HG02870 (cell line): ENCODE results near the gene FEN1.
A peak's percentile ranks its signal among the peaks of the same experiment; 100 is the strongest.

Source experiments
- ATAC-seq: cut with Tn5 transposase; IDR thresholded peaks from one replicate; pipeline ENCODE4 v1.9.1; 2021; ENCODE audit warnings: mild to moderate bottlenecking, moderate library complexity; ENCODE audit not compliant: unreplicated experiment

FEN1 gene

DNA sequence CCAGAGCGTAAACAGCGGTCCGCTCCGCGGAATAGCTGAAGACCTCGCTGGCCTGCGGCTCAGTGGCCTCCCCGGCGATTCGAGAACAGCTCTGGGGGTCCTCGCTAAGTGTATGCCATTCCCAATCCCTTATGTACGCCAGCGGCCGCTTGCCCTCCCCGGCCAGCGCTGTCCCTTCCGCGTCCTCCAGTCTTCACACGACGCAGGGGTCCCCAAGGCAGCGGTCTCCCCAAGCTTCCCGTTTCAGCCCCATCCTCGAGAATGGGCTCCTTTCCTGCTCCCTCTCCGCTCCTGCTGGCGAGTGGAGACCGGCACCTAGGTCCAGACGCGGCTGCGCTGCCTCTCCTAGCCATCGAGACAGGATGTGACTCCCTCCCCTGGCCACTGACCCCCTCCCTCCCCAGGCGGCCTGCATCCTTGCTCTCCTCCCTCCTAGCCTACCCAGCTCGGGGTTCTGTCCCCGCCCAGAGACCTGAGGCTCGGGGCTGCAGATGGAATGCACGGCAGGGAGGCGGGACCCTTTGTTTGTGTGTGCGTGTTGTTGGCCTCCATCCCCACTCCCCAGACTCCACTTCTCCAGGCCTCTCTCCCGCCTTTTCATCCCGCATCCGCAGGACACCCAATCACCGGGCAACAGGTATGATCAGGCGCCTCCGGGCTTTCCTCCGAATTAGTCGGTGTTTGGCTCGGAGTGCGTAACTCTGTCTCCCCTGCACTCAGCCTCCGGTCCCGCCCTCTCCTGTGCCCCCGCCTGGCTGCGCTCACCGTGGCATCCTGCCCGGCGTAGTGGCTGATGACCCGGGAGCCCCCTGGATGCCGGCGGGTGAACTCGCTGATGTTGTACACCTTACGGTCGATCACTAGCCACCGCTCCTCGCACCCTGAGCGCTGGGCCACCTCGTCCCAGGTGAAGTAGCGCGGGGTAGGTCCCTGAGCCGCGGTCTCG is 23.4 kb downstream of the FEN1 start:
- no peak for ATAC-seq

GRCh38 chr11:61816736-61817455 is 24.2 kb downstream of the FEN1 start, which contains the start of gene FADS1:
Gene FADS1, minus strand, starts transcription at chr11:61817003. Its CDS starts 74 bp downstream, at chr11:61816929.
- ATAC-seq = no peak

DNA sequence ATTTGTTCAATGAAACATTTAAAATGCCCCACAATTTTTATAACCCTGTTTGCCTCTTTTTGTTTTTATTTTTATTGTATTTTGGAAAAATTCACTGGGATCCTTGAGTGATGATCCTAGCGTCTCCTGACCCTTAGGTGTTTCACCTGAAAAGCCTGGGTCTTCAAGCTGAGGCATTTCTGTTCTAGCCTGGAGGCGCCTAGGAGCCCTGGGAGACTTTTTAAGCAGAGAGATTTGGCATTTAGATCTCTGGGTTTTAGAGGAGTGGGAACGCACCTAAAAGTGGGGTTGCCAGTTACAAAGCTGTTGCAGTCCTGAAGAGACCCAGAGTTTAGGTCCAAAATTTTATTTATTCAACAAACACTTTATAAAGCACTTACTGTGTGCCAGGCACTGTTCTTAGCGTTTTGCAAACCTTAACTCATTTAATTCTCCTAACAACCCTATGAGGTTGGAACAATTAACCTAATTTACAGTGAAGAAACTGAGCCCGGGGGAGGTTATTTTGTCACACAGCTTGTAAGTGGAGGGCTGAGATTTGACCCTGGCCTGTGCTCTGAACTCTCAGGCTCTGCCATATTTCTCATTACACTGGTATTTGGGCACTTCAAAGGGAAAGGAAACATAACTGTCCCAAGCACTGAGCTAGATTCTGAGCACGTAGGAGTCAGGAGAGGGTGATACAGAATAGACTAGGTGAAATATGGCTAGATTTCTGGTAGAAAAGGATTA is 24.9 kb downstream of the FEN1 start:
- ATAC-seq = no peak

- no peak for ATAC-seq
These were observed 27.5 kb downstream of the FEN1 start for GRCh38 chr11:61820174-61820573.

GRCh38 chr11:61826930-61827570 is 34.3 kb downstream of the FEN1 start:
- no peak for ATAC-seq

DNA sequence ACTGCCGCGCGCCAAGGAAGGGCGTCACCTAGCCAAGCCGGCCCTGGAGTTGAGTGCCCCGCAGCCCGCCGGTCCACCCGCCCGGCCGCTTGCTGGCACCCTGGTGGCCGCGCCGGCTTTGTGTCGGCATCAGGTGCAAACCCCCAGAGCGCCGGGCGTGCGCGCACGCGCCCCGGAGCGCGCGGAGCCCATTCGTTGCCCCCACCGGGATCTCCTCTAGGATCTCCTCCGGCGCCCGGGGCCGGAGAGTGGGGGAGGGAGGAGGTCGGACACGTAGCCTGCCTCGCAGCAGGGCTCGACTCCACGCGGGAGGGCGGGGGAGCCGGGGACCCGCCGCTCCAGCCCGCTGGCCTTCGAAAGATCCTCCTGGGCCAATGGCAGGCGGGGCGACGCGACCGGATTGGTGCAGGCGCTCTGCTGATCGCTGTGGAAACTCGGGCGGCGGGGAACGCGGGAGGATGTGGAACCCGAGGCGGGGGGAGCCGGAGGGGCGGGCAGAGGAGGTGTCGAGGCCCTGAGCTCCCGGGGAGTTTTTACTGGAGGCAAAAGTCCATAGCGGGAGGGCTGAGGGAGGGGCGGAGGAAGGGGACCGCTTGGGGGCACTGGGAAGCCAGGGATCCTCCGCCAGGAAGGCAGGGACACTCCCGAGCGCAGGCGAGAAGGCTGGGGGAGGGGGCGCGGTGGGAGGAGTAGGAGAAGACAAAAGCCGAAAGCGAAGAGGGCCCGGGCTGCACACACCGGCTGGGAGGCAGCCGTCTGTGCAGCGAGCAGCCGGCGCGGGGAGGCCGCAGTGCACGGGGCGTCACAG is 35.1 kb downstream of the FEN1 start, which contains the start of gene FADS2:
FADS2 (plus strand) TSS at position 730 of the 808 bp plus-strand sequence. CDS start 91 bp downstream, outside the sequence.
- ATAC-seq = peak; percentile 64

DNA sequence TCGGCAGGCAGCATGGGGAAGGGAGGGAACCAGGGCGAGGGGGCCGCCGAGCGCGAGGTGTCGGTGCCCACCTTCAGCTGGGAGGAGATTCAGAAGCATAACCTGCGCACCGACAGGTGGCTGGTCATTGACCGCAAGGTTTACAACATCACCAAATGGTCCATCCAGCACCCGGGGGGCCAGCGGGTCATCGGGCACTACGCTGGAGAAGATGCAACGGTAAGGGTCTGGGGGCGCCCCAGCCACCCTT is 35.6 kb downstream of the FEN1 start:
- no peak for ATAC-seq

DNA sequence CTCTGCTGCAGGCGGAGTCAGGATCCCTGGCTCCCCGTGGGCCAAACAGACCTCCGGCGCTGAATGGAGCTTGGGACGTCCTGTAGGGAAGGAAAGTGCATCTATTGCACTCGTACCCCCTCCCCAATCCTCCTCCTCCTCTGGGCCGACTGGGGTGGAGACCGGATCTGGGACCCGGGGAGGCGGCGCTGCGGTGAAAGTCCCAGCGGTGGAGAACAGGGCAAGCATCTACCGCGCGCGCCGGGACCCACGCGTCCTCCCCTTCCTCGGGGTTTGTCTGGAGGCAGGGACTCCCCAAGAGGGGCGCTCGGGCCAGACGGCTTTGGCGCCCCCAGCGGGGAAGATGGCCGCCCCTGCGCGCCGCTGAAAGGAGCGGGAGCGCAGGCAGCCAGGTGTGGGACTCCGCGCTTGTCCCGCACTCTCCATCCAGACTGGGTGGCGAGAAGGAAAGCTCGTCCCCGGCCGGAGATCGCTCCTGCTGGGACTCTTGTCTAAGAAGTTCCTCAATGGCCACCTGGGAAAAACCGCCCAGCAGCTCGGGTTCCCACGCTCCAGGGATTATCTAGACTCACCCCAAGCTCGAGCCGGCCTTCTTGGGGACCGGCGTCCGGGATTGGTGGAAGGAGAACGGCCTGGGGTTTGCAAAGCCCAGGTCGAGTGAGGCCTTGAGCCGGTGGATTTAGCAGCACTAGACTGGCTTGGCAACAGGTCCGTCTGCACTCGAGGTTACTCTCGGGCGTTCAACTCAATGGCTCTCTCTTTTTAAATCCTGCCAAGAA is 36.1 kb downstream of the FEN1 start:
- no peak for ATAC-seq

GRCh38 chr11:61829806-61830205 is 37.1 kb downstream of the FEN1 start:
- ATAC-seq = no peak

GRCh38 chr11:61830237-61831105 is 37.8 kb downstream of the FEN1 start:
- no peak for ATAC-seq

- no peak for ATAC-seq
These were observed 39.5 kb downstream of the FEN1 start for GRCh38 chr11:61832207-61832606.

DNA sequence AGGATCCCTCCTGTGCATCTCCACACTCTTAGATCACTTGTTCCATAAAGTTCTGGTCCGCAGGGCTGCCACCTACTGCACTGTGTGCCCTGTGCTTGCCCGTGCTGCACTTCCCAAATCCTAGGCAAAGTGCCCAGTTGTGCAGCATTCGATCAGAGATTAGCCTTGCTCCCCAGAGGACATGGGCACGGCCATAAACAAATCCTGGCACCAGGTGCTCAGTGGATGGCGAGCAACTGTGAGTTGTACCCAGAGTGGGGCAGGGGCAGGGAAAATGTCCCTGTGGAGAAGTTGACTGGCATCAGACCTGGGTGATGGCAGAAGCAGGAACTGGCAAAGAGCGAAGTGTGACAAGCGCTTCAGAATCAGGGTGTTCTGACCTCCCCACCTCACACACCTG is 40.0 kb downstream of the FEN1 start:
- no peak for ATAC-seq

- ATAC-seq = no peak
These were observed 40.8 kb downstream of the FEN1 start for GRCh38 chr11:61833471-61833870.

- no peak for ATAC-seq
These were observed 41.2 kb downstream of the FEN1 start for GRCh38 chr11:61833926-61834277.

DNA sequence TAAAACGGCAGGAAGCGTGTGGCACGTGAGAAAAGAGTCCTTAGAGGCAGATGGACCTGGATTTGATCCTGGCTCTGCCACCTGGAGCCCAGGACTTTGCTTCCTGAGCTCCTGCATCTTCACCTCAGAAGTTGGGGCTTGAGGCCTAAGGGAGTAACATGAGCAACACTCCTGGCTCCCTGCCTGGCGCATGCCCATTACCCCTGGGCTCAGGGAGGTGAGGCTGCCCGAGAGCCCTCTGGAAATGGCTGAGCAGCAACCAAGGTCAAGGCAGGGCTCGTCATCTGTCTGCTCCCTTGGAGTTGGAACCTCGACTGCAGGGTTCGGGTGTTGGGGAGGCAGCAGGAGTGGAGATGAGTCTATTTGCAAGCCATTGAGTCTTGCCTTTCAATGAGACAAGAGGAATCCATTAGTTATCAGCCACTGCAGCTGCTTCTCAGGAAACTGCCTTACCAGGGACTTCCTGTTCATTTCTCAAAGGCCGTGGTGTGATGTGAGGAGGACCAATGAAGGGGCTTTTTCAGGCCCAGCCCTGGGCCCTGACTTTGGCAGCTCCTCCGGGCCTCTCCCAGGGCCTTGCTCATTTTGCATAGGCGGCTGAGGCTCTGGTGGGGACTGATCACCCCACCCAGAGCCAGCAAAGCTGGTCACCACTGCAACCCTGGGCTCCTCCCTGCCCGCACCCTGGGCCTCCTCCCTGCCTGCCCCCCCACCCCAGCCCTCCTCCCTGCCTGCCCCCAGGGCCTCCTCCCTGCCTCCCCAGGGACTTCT is 41.8 kb downstream of the FEN1 start:
- ATAC-seq = peak; percentile 89

DNA sequence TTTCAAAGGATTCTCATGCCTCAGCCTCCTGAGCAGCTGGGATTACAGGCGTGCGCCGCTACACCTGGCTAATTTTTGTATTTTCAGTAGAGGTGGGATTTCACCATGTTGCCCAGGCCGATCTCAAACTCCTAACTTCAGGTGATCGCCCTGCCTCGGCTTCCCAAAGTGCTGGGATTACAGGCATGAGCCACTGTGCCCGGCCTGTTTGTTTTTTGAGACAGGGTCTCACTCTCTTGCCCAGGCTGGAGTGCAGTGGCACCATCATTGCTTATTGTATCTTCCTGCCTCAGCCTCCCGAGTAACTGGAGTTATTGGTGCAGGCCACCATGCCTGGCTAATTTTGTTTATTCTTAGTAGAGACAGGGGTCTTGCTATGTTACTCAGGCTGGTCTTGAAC is 43.5 kb downstream of the FEN1 start:
- no peak for ATAC-seq

GRCh38 chr11:61837411-61838005 is 44.8 kb downstream of the FEN1 start:
- no peak for ATAC-seq
